ENCODE measurements around the gene AGAP3. TPM values are rescaled to one million over a fixed set of nuclear protein-coding genes. Genes with fewer than 3 reads are reported as not detected.

Gene AGAP3
- total RNA-seq, 1 experiment from 2014 or later = 115 TPM

- peaks cover 22% of the 10 kb centered on the region for H3K4me1 ChIP-seq (ENCODE audit: insufficient read depth, low read length, poor library complexity, severe bottlenecking)
- no TSS peak for BruUV-seq (replicated peaks)
- no peaks in the 10 kb centered on the region for H3K9me3 ChIP-seq (ENCODE audit: low read depth, low read length, poor library complexity, severe bottlenecking)
- DNase-seq (ENCODE audit: low spot score) = peak; percentile 60
- CTCF ChIA-PET = interaction anchor here (0.6 kb wide), 1 partner anchor 9 kb away, joined by 7 read pairs; no protein-coding TSS in a partner anchor
- TF ChIP-seq EZH2 (IDR thresholded peaks at IDR 0.05; ENCODE audit: borderline replicate concordance, low read depth, low read length, poor library complexity, severe bottlenecking) (no peak), CTCF (conservative IDR thresholded peaks at IDR 0.05; ENCODE audit: low read depth, low read length) (no peak)
- no peaks in the 10 kb centered on the region for H3K27me3 ChIP-seq (replicated peaks; ENCODE audit: insufficient read depth, low read depth, low read length, poor library complexity)
- peak overlapping the region; percentile 21 for H3K4me3 ChIP-seq (ENCODE audit: low read depth, low read length, poor library complexity, severe bottlenecking)
- H3K36me3 ChIP-seq (ENCODE audit: insufficient read depth, low read length, poor library complexity, severe bottlenecking) = peaks cover 16% of the 10 kb centered on the region
- POLR2A ChIA-PET (ENCODE audit: low non-redundant PET) = no interaction called here
- H3K27ac ChIP-seq (ENCODE audit: low read depth, low read length, poor library complexity, severe bottlenecking) = no peak overlapping the region
- intact Hi-C loops (cut with micrococcal nuclease; ENCODE audit: unreplicated experiment) = loop anchor here (10.0 kb wide), 1 partner anchor 220 kb away; no protein-coding TSS in a partner anchor
Measured at GRCh38 chr7:151115121-151115835, 29.0 kb downstream of the AGAP3 start.

GRCh38 chr7:151115836-151116418, 29.7 kb downstream of the AGAP3 start:
- Histone ChIP-seq H3K9me3 (ENCODE audit: low read depth, low read length, poor library complexity, severe bottlenecking) (no peaks in the 10 kb centered on the region), H3K36me3 (ENCODE audit: insufficient read depth, low read length, poor library complexity, severe bottlenecking) (peaks cover 21% of the 10 kb centered on the region), H3K27ac (ENCODE audit: low read depth, low read length, poor library complexity, severe bottlenecking) (no peak overlapping the region), H3K4me1 (ENCODE audit: insufficient read depth, low read length, poor library complexity, severe bottlenecking) (peaks cover 22% of the 10 kb centered on the region), H3K27me3 (replicated peaks; ENCODE audit: insufficient read depth, low read depth, low read length, poor library complexity) (no peaks in the 10 kb centered on the region), H3K4me3 (ENCODE audit: low read depth, low read length, poor library complexity, severe bottlenecking) (no peak overlapping the region)
- DNase-seq (ENCODE audit: low spot score) = peak; percentile 30
- no TSS peak for BruUV-seq (replicated peaks)
- ChIA-PET POLR2A (ENCODE audit: low non-redundant PET) (no interaction called here), CTCF (interaction anchor here (0.6 kb wide), 1 partner anchor 10 kb away, joined by 7 read pairs; no protein-coding TSS in a partner anchor)
- intact Hi-C loops (cut with micrococcal nuclease; ENCODE audit: unreplicated experiment) = loop anchor here (10.0 kb wide), 1 partner anchor 221 kb away; no protein-coding TSS in a partner anchor
- TF ChIP-seq EZH2 (IDR thresholded peaks at IDR 0.05; ENCODE audit: borderline replicate concordance, low read depth, low read length, poor library complexity, severe bottlenecking) = no peak

- TF ChIP-seq EZH2 (IDR thresholded peaks at IDR 0.05; ENCODE audit: borderline replicate concordance, low read depth, low read length, poor library complexity, severe bottlenecking) (no peak), CTCF (conservative IDR thresholded peaks at IDR 0.05; ENCODE audit: low read depth, low read length) (no peak)
- Histone ChIP-seq H3K27ac (ENCODE audit: low read depth, low read length, poor library complexity, severe bottlenecking) (no peak overlapping the region), H3K9me3 (ENCODE audit: low read depth, low read length, poor library complexity, severe bottlenecking) (no peaks in the 10 kb centered on the region), H3K4me3 (ENCODE audit: low read depth, low read length, poor library complexity, severe bottlenecking) (no peak overlapping the region), H3K4me1 (ENCODE audit: insufficient read depth, low read length, poor library complexity, severe bottlenecking) (peaks cover 22% of the 10 kb centered on the region), H3K36me3 (ENCODE audit: insufficient read depth, low read length, poor library complexity, severe bottlenecking) (peaks cover 22% of the 10 kb centered on the region), H3K27me3 (replicated peaks; ENCODE audit: insufficient read depth, low read depth, low read length, poor library complexity) (no peaks in the 10 kb centered on the region)
- no TSS peak for BruUV-seq (replicated peaks)
- intact Hi-C loops (cut with micrococcal nuclease; ENCODE audit: unreplicated experiment) = loop anchor here (10.0 kb wide), 1 partner anchor 222 kb away; no protein-coding TSS in a partner anchor
- ChIA-PET CTCF (no interaction called here), POLR2A (ENCODE audit: low non-redundant PET) (no interaction called here)
- DNase-seq (ENCODE audit: low spot score) = no peak
Measured at GRCh38 chr7:151116603-151117440, 30.5 kb downstream of the AGAP3 start.
